ENCODE results near the gene SGK2.
"Not testable (repeated sequence)": the region's sequence is repeated elsewhere in the genome, so short reads cannot be mapped to it uniquely, and the experiment has no call there.

Gene SGK2

DNA sequence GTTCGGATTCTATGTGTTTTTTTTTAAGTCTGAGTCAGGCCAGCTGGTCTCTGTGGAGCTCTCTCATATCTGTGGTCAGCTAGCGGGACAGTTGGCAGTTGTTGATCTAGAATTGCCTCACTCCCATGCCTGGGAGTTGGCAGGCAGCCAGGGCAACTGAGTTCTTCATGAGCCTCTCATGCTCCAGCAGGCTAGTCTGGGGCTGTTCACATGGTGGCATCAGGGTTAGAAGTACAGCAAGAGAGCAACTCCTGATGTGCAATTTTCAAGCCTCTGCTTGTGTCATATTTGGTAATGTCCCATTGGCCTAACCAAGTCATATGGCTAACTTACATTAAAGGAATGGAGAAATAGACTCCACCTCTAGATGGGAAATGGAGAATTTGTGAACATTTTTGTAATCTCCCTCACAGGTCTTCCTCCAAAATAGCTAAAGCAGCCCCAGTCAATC is 25.2 kb downstream of the SGK2 start:
- peak overlapping the region; percentile 85 for H3K27ac ChIP-seq (replicated peaks)
- DNase-seq (ENCODE audit: low read depth in 1 of 2, low spot score in 1 of 2): peak; percentile 98 to 99
- TF ChIP-seq POLR2AphosphoS5 (IDR thresholded peaks at IDR 0.05; ENCODE audit: low read depth) (peak; percentile 96), GABPA (IDR thresholded peaks at IDR 0.05; ENCODE audit: low read depth) (no peak), SPI1 (IDR thresholded peaks at IDR 0.05; ENCODE audit: borderline replicate concordance, low read depth) (no peak; the same call in 1 of the 2 replicates)
- TF ChIP-seq, protein P1, sequence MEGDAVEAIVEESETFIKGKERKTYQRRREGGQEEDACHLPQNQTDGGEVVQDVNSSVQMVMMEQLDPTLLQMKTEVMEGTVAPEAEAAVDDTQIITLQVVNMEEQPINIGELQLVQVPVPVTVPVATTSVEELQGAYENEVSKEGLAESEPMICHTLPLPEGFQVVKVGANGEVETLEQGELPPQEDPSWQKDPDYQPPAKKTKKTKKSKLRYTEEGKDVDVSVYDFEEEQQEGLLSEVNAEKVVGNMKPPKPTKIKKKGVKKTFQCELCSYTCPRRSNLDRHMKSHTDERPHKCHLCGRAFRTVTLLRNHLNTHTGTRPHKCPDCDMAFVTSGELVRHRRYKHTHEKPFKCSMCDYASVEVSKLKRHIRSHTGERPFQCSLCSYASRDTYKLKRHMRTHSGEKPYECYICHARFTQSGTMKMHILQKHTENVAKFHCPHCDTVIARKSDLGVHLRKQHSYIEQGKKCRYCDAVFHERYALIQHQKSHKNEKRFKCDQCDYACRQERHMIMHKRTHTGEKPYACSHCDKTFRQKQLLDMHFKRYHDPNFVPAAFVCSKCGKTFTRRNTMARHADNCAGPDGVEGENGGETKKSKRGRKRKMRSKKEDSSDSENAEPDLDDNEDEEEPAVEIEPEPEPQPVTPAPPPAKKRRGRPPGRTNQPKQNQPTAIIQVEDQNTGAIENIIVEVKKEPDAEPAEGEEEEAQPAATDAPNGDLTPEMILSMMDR (IDR thresholded peaks at IDR 0.05; ENCODE audit: insufficient read depth, low read length): no peak
- TF ChIP-seq, protein P2, sequence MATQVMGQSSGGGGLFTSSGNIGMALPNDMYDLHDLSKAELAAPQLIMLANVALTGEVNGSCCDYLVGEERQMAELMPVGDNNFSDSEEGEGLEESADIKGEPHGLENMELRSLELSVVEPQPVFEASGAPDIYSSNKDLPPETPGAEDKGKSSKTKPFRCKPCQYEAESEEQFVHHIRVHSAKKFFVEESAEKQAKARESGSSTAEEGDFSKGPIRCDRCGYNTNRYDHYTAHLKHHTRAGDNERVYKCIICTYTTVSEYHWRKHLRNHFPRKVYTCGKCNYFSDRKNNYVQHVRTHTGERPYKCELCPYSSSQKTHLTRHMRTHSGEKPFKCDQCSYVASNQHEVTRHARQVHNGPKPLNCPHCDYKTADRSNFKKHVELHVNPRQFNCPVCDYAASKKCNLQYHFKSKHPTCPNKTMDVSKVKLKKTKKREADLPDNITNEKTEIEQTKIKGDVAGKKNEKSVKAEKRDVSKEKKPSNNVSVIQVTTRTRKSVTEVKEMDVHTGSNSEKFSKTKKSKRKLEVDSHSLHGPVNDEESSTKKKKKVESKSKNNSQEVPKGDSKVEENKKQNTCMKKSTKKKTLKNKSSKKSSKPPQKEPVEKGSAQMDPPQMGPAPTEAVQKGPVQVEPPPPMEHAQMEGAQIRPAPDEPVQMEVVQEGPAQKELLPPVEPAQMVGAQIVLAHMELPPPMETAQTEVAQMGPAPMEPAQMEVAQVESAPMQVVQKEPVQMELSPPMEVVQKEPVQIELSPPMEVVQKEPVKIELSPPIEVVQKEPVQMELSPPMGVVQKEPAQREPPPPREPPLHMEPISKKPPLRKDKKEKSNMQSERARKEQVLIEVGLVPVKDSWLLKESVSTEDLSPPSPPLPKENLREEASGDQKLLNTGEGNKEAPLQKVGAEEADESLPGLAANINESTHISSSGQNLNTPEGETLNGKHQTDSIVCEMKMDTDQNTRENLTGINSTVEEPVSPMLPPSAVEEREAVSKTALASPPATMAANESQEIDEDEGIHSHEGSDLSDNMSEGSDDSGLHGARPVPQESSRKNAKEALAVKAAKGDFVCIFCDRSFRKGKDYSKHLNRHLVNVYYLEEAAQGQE (IDR thresholded peaks at IDR 0.05; ENCODE audit: insufficient replicate concordance, low read depth): peak; percentile 22
- H3K27me3 ChIP-seq (ENCODE audit: insufficient read depth, poor library complexity, severe bottlenecking): no peaks in the 10 kb centered on the region
- H3K4me3 ChIP-seq (replicated peaks; ENCODE audit: insufficient read depth, low read length): no peak overlapping the region

DNA sequence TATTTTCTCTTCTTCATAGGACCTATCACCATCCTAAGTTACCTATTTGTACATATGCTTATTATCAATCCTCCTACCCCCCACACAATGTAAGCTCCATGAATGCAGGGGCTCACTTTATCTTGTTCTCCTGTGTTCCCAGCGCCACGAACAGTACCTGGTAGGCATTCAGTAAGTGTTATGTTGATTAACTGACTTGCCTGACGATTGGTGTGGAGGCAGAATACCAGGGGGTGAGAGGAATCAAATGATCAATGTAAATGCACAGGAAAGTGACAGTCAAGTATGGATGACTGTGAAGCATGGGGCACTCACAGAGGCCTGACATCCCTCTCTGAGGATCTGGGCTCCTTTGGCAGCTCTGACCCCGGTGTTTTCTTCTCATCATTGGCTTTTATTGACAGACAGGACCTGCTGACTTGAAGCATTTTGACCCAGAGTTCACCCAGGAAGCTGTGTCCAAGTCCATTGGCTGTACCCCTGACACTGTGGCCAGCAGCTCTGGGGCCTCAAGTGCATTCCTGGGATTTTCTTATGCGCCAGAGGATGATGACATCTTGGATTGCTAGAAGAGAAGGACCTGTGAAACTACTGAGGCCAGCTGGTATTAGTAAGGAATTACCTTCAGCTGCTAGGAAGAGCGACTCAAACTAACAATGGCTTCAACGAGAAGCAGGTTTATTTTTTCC is 25.8 kb downstream of the SGK2 start:
- Histone ChIP-seq H3K4me3 (replicated peaks; ENCODE audit: insufficient read depth, low read length) (no peak overlapping the region), H3K27ac (replicated peaks) (peak overlapping the region; percentile 85), H3K27me3 (ENCODE audit: insufficient read depth, poor library complexity, severe bottlenecking) (no peaks in the 10 kb centered on the region)
- no peak for DNase-seq (ENCODE audit: low read depth in 1 of 2, low spot score in 1 of 2)
- TF ChIP-seq GABPA (IDR thresholded peaks at IDR 0.05; ENCODE audit: low read depth) (no peak), SPI1 (IDR thresholded peaks at IDR 0.05; ENCODE audit: borderline replicate concordance, low read depth) (no peak), POLR2AphosphoS5 (IDR thresholded peaks at IDR 0.05; ENCODE audit: low read depth) (no peak)
- TF ChIP-seq, protein P1 (IDR thresholded peaks at IDR 0.05; ENCODE audit: insufficient read depth, low read length): no peak
- TF ChIP-seq, protein P2 (IDR thresholded peaks at IDR 0.05; ENCODE audit: insufficient replicate concordance, low read depth): no peak

DNA sequence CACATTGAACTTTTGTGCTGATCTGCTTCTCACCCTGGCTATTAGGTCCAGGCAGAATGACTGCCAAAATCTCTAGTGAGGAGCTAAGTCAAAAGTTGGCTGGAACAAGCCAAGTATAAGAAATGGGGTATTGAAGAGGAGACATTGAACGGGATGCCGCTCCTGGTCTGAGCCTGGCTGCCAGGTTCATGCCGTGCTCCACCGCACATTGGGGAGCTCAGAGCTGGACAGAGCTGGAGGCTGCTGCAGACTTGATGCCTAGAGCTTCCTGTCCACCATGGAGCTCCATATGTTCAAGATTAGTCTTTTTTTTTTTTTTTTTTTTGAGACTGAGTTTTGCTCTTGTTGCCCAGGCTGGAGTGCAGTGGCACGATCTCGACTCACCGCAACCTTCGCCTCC is 27.8 kb downstream of the SGK2 start:
- TF ChIP-seq, protein P1 (IDR thresholded peaks at IDR 0.05; ENCODE audit: insufficient read depth, low read length): no peak
- TF ChIP-seq, protein P2 (IDR thresholded peaks at IDR 0.05; ENCODE audit: insufficient replicate concordance, low read depth): no peak
- TF ChIP-seq POLR2AphosphoS5 (IDR thresholded peaks at IDR 0.05; ENCODE audit: low read depth): no peak

DNA sequence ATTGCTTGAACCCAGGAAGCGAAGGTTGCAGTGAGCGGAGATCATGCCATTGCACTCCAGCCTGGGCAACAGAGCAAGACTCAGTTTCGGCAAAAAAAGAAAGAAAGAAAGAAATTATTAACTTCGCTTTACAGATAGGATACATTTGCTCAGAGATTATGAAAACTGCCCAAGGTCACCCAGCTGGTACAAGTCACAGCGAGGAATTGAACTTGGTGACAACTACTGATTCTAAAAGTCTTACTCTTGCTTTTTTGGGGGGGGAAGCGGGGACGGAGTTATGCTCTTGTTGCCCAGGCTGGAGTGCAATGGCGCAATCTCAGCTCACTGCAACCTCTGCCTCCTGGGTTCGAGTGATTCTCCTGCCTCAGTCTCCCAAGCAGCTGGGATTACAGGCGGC is 29.7 kb downstream of the SGK2 start:
- not testable (repeated sequence) for H3K4me3 ChIP-seq (replicated peaks; ENCODE audit: insufficient read depth, low read length); H3K27me3 ChIP-seq (ENCODE audit: insufficient read depth, poor library complexity, severe bottlenecking); H3K27ac ChIP-seq (replicated peaks); DNase-seq (ENCODE audit: low read depth in 1 of 2, low spot score in 1 of 2)

More for the DNA sequence above, 27.8 kb downstream of the SGK2 start:
- H3K27me3 ChIP-seq (ENCODE audit: insufficient read depth, poor library complexity, severe bottlenecking): no peaks in the 10 kb centered on the region
- DNase-seq (ENCODE audit: low read depth in 1 of 2, low spot score in 1 of 2): no peak
- no peak overlapping the region for H3K27ac ChIP-seq (replicated peaks)
- H3K4me3 ChIP-seq (replicated peaks; ENCODE audit: insufficient read depth, low read length): no peak overlapping the region
